ENCODE data around the gene DSE.
"Not testable (repeated sequence)": the region's sequence is repeated elsewhere in the genome, so short reads cannot be mapped to it uniquely, and the experiment has no call there.

DSE gene

DNA sequence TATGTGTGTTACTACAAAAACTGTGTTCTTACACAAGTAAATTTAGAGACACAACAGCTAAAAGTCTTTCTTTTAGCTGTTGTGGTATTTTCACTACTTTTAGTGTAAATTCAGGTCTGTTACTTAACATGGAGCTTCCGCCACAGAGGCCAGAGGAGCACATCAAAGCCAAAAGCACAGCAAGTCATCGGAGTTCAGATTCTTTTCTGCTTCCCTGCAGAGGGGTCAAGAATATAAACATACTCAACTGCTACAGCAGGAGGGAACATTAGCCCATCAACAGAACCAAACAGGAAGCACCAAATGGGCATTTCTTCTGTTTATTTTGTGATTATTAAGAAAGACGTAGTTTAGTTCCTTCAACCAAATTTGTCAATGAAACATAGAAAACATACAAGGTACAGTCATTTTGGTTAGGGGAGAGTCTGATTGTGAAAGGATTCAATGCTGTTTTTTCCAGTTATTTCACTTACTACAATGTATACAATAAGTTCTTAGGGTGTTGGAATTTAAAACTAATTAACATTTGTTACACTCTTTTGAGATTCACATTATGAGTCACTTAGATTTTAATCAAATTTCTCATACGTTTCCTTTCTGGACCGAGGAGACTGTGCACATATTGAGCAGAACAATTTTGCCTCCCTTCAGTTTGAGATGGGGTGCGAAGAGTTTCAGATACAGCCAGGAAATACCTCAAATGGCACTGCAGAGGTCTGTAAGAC is 42.8 kb upstream of the DSE start:
- Histone ChIP-seq H3K4me1 (ENCODE audit: control insufficient read depth in 1 of 2, insufficient read depth in 1 of 2, low read depth in 1 of 2, low read length in 1 of 2) (no peaks in the 10 kb centered on the region), H3K4me3 (ENCODE audit: low read depth in 1 of 2, low read length in 1 of 2) (no peak overlapping the region), H3K9me3 (no peaks in the 10 kb centered on the region), H3K27ac (no peak overlapping the region), H3K27me3 (no peaks in the 10 kb centered on the region), H3K36me3 (no peaks in the 10 kb centered on the region)
- TF ChIP-seq, protein P1, sequence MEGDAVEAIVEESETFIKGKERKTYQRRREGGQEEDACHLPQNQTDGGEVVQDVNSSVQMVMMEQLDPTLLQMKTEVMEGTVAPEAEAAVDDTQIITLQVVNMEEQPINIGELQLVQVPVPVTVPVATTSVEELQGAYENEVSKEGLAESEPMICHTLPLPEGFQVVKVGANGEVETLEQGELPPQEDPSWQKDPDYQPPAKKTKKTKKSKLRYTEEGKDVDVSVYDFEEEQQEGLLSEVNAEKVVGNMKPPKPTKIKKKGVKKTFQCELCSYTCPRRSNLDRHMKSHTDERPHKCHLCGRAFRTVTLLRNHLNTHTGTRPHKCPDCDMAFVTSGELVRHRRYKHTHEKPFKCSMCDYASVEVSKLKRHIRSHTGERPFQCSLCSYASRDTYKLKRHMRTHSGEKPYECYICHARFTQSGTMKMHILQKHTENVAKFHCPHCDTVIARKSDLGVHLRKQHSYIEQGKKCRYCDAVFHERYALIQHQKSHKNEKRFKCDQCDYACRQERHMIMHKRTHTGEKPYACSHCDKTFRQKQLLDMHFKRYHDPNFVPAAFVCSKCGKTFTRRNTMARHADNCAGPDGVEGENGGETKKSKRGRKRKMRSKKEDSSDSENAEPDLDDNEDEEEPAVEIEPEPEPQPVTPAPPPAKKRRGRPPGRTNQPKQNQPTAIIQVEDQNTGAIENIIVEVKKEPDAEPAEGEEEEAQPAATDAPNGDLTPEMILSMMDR (IDR thresholded peaks at IDR 0.05) = no peak

DNA sequence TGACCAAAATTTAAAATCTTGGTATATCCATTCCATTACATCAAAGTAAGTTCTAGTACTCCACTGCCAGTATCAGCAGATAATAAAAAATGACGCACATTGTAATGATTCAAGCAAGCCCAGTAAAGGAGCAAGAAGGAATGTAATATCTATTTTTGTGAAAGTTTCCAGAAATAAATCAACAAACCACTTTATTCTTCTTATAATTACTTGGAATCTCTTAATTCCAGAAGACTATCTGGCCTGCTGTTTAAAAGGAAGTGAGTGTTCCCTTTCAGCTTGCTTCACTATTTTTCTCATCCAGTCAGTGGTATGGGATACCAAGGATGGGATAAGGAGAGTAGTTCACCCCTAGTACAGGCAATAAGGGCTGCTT is 42.2 kb upstream of the DSE start:
- Histone ChIP-seq H3K27me3 (no peaks in the 10 kb centered on the region), H3K4me3 (ENCODE audit: low read depth in 1 of 2, low read length in 1 of 2) (no peak overlapping the region), H3K36me3 (no peaks in the 10 kb centered on the region), H3K9me3 (no peaks in the 10 kb centered on the region), H3K4me1 (ENCODE audit: control insufficient read depth in 1 of 2, insufficient read depth in 1 of 2, low read depth in 1 of 2, low read length in 1 of 2) (no peaks in the 10 kb centered on the region), H3K27ac (no peak overlapping the region)
- TF ChIP-seq, protein P1 (IDR thresholded peaks at IDR 0.05) = no peak

DNA sequence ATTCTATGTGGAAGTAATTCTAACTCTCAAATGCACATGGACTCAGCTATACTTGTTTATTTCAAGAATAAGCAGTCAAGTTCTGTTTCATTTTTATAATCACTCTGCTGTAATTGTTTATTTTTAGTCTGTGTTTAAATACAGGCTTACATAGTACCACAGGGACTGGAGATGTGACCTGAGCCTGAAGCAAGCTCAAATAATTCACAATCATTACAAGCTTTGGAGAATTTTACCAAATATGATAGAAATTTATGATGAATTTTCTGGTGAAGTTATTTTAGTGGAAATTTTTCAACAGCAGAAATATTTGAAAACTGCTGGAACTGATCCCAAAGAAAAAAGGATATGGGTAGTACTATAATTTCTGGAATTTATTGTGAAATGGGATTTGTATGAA is 41.6 kb upstream of the DSE start:
- H3K4me3 ChIP-seq (ENCODE audit: low read depth in 1 of 2, low read length in 1 of 2) = no peak overlapping the region
- no peaks in the 10 kb centered on the region for H3K9me3 ChIP-seq
- TF ChIP-seq, protein P1 (IDR thresholded peaks at IDR 0.05) = no peak
- no peak overlapping the region for H3K27ac ChIP-seq
- no peaks in the 10 kb centered on the region for H3K36me3 ChIP-seq
- no peaks in the 10 kb centered on the region for H3K4me1 ChIP-seq (ENCODE audit: control insufficient read depth in 1 of 2, insufficient read depth in 1 of 2, low read depth in 1 of 2, low read length in 1 of 2)
- H3K27me3 ChIP-seq = no peaks in the 10 kb centered on the region

DNA sequence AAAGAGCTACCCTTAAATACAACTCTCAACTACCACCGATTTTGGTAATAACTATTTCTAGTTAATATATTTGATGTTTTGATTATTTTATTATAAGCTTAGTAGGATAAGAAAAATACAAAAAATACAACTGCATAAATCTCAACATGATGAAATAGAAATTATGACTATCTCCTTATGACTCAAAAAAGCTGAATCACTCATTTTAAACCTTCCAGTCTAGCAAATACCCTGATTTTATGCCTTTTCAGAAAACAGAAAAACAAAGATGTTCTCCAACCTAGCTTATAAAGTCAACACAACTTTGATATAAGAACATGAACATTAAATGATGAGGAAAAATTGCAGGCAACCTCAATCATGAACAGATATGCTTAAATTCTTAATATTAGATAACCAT is 40.2 kb upstream of the DSE start:
- H3K9me3 ChIP-seq = no peaks in the 10 kb centered on the region
- TF ChIP-seq, protein P1 (IDR thresholded peaks at IDR 0.05) = no peak
- H3K4me1 ChIP-seq (ENCODE audit: control insufficient read depth in 1 of 2, insufficient read depth in 1 of 2, low read depth in 1 of 2, low read length in 1 of 2) = no peaks in the 10 kb centered on the region
- no peaks in the 10 kb centered on the region for H3K27me3 ChIP-seq
- H3K36me3 ChIP-seq = no peaks in the 10 kb centered on the region
- no peak overlapping the region for H3K27ac ChIP-seq
- no peak overlapping the region for H3K4me3 ChIP-seq (ENCODE audit: low read depth in 1 of 2, low read length in 1 of 2)

DNA sequence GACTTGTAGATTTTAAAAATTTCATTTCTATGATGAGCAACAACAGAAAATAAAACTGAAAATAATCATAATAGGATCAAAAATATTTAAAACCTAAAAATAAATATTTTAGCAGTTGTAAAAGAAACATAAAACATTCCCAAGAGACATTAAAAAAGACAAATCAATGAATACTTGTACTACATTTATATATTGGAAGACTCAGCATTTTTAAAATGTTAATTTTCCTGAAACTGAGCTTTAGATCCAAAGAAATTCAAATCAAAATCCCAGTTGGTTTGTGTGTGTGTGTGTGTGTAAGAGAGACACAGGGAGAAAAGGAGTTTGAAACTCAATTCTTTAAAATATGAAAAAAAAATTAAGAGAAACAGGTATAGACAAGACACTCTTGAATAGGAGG is 38.7 kb upstream of the DSE start:
- Histone ChIP-seq H3K9me3 (no peaks in the 10 kb centered on the region), H3K4me1 (ENCODE audit: control insufficient read depth in 1 of 2, insufficient read depth in 1 of 2, low read depth in 1 of 2, low read length in 1 of 2) (no peaks in the 10 kb centered on the region), H3K27ac (no peak overlapping the region), H3K4me3 (ENCODE audit: low read depth in 1 of 2, low read length in 1 of 2) (no peak overlapping the region), H3K36me3 (no peaks in the 10 kb centered on the region), H3K27me3 (no peaks in the 10 kb centered on the region)
- TF ChIP-seq, protein P1 (IDR thresholded peaks at IDR 0.05) = no peak

DNA sequence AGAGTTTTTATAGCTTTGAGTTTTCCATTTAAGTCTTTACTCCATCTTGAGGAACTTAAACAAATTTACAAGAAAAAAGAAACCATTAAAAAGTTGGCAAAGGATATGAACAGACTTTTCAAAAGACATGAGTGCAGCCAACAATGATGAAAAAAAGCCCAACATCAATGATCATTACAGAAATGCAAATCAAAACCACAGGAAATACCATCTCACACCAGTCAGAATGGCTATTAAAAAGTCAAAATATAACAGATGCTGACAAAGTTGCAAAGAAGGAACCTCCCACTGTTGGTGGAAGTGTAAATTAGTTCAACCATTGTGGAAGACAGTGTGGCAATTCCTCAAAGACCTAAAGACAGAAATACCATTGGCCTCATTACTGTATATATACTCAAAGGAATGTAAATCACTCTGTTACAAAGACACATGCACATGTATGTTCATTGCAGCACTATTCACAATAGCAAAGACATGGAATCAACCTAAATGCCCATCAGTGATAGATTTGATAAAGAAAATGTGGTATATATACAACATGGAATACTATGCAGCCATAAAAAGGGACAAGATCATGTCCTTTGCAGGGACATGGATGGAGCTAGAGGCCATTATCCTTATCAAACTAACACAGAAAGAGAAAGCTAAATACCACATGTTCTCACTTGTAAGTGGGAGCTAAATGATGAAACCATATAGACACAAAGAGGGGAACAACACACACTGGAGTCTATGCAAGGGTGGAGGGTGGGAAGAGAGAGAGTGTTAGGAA is 35.9 kb upstream of the DSE start:
- H3K4me3 ChIP-seq (ENCODE audit: low read depth in 1 of 2, low read length in 1 of 2); H3K9me3 ChIP-seq; H3K4me1 ChIP-seq (ENCODE audit: control insufficient read depth in 1 of 2, insufficient read depth in 1 of 2, low read depth in 1 of 2, low read length in 1 of 2); H3K27me3 ChIP-seq; H3K36me3 ChIP-seq; H3K27ac ChIP-seq: not testable (repeated sequence)
